HL-60/S4 (cell line): ENCODE data around the gene MID1.

Source experiments
- in situ Hi-C: fragments of 300-500 bp; cut with MboI; formaldehyde crosslinking; loops from 2 replicates; pipeline ENCODE4 v1.14.3; 2022; ENCODE audit warnings: low sequenced_read_pairs

MID1 gene

DNA sequence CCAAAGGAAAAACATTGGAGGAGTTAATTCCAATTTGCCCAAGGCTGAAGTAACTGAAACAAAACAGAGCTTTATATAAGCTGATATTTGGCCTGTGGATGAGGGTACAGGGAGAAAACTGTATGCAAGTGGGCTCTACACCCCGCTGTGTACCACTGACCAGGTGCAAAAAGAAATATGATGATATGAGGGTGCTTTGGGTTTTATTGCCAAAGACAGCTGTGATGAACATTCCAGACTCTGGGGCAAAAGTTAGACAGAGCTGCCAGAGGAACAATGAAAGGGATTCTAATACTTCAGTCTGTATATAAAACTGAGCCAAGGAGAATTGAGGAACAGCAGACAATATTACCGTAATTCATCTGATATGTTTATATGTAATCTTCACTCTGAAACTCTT, 117.4 kb downstream of the MID1 start:
- in situ Hi-C loops, result no loop called here

DNA sequence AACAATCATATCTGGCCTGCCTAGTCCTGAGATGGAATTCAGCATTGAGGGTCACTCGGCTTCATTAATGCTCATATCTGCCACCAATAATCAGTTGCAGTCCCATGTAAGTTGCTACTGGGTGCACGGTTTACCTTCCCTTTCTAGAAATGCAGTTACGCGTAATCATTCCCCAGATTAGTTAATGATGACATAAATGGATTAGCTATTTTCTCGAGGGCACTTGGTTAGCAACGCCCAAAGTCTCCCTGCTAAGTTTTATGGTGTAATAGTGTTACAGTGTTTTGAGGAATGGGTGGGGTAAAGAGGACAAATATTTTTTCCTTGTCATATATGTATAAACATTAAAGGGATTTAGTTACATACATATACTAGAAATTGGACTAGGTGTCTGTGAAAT, 118.8 kb downstream of the MID1 start:
- in situ Hi-C loops, result no loop called here

DNA sequence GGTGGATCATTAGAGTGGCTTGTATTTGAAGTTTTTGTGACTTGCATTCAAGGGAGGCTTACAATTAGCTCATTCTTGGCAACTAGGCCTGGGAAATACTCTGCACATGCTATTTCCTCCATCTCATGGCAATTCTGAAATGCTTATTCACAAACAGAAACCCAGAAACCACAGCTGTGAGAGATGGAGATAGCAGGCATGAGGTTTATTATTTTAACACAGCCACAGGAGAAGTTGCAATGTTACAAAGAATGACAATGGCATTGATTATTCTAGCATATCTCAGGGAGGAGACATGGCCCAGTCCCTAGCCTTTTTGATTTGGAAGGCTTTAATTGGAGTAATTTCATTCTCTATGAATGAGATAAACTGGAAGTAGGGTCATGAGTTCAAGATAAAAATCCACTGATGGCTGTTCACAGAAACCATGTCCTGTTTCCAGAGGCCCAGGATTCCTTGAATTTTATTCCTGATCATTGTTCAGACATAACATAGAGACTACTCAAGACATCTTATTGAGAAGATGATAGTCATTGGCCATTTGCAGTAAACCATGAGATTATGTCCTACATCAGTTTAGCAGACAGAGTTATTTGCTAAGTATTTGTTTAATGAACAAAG, 123.9 kb downstream of the MID1 start:
- in situ Hi-C loops, result no loop called here

- in situ Hi-C loops, result no loop called here
These were observed 124.7 kb downstream of the MID1 start for GRCh38 chrX:10495677-10496076.

DNA sequence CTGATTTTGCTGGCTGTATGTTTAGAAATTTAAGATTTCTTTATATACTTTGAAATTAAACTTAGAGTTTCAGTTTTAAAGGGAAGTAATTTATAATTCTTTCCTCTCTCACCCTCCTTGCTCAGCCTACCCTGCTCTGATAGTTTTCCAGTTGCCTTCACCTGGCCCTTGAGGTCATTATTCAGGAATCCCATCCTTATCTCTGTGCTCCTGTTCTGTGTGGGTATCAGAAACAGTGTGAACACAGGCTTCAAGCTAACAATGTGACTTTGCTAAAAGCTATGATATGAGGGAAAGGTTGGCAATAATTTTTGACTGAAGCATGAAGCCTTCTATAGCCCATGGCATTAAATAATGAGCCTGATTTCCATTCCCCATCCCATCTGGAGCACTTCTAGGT, 128.1 kb downstream of the MID1 start:
- in situ Hi-C loops, result no loop called here

- in situ Hi-C loops, result no loop called here
These were observed 134.0 kb downstream of the MID1 start for GRCh38 chrX:10486373-10486772.

DNA sequence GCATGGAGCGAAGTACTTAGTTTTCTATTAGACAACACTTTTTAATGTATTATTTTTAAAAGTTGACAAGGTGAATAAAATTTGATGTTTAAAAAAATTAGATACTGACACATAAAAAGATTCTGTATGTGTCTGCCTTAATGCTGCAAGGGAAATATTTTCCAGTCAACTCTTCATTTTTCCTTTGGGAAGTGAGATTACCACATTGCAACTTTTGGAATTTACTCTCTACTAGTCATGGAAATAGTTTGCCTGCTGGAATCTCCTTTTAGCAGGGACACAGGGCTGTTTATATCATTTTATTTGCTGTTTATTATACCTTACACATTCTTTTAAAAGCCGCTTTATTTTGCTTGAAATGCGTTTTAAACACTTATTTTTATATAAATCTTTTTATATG, 135.1 kb downstream of the MID1 start:
- in situ Hi-C loops, result no loop called here

DNA sequence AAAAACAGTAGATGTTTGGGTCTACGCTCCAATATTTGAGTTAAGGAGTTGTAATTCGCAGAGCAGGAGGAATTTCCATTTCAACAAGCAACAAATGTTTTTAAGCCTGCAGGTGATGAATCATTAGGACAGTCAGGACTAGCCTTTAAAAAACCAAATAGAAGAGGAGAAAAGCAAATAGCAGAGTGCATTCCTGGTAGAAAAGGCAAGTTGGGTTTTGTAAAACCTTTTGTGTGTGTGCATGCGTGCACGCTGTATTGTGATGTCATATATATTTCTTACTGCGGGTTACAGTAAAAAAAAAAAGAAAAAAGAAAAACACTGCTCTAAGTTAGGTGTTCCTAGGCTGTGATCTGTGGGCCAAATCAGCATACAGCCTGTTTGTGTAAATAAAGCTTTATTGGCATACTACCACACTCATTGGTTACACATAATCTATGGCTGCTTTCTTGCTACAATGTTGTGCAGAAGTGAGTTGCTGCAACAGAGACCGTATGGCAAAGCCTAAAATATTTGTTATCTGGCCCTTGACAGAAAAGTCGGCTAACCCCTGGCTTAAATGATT, 135.6 kb downstream of the MID1 start:
- in situ Hi-C loops, result no loop called here

DNA sequence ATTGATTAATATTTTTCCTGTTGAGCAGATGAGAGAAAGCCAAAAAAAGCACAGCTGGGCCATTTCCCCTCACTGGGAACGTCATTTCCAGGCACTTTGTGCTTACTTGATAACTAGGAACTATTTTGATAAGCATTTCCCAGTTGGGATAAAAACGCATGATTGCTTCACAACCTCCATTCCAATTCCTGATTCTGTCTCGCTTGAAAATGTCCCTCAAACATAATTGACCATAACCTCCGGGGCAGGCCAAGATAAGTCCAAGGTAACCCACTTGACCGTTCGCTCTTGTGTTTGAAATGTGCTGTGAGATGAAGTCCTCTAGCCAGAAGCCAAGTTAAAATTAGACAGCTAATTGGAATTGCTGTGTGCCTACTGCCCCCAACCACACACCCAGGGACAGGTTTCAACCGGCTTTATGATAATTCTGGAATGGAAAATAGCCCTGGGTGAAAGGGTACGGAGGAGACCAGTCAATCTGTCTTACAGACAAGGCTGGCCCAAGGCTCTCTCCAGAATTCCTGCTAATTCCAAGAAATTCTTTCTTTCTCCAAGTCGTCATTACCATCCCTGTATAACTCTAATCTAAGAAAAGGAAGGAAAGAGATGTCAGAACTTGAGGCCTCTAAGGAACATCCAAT, 137.1 kb downstream of the MID1 start:
- in situ Hi-C loops, result no loop called here

DNA sequence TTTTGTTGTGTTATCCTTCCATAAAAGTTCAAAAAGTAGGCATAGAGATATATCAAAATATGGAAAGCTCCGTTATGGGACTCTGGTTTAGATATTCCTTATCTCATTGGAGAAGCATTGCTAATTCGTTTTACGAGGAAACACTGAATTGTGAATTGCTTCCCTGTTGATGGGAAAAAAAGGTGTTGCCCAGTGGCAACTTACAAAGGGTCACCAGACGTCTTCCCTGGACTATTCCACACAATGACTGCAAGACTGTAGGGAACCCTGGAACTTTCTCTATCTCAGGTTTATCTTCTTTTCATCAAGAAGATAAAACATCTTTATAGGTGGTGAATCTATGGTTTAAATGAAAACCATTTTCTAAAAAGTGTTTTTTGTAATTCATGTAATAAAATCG, 137.7 kb downstream of the MID1 start:
- in situ Hi-C loops, result no loop called here

GRCh38 chrX:10482261-10482660, 138.1 kb downstream of the MID1 start:
- in situ Hi-C loops, result no loop called here

- in situ Hi-C loops, result no loop called here
These were observed 139.5 kb downstream of the MID1 start for GRCh38 chrX:10480861-10481260.

GRCh38 chrX:10479508-10479907, 140.9 kb downstream of the MID1 start:
- in situ Hi-C loops, result no loop called here

DNA sequence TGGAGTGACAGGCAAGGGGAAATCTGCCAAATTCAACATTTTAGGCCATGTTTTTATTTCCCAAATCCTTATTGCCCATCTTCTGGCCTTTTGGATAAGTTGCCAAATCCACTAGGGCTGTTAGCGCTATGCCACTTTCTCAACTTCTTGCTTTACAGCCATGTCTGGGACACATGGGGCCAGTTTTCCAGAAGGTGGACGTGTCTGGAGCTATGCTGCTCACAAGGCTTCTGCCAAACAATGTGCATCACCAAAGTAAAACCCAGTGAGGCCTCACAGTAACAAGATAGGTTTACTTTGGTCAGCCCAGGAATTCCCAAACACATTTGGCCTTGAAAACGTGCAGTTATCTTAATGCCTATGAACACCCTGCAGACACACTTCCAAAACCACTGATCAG, 142.9 kb downstream of the MID1 start:
- in situ Hi-C loops, result no loop called here

DNA sequence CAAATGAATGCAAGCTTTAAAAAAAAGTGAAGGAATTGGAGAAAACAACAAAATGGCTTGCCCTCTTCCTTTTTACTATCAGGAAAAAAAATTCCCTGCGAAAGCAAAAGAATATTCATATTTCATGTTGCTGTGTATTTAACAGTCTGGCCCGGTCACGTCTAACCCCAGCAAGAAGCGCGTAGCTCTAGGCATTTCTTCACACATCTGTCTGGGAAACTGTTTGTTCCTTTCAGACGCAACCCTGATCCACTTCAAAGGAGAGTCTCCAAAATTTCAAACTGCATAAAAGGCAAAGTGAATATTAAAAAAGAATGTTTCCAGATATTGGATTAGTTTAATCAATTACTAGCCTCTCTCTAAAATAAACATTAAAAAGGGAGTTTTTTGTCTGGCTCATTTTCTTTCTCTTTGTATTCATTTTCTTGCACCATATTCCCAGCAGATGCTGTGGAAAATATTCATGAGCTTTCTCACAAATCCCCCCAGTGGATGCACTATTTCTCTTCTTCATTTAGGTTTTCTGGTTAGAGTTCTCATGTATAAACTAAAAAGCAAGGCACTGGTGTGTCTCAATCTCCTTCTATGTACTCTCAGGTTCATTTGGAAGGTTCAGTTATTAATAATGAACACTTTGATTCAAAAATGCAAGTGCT, 145.3 kb downstream of the MID1 start:
- in situ Hi-C loops, result no loop called here

- in situ Hi-C loops, result no loop called here
These were observed 145.9 kb downstream of the MID1 start for GRCh38 chrX:10474510-10474909.

DNA sequence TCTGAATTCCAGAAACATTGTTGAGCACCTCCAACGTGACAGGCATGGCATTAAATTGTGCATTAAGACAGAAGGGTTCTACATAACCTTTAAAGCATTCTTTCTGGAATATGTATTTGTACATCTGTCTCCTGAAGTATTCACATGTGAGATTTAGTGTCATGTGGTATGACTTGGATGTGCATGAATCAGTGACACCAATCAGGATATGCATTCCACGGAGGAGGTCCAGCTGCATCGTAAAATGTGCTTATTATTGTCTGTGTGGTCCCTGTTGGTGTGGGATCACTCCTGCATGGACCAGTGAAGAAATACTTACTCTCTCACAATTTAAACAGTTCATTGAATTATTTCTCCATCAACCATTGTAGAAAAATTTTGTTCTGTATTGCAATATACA, 149.0 kb downstream of the MID1 start:
- in situ Hi-C loops, result no loop called here

DNA sequence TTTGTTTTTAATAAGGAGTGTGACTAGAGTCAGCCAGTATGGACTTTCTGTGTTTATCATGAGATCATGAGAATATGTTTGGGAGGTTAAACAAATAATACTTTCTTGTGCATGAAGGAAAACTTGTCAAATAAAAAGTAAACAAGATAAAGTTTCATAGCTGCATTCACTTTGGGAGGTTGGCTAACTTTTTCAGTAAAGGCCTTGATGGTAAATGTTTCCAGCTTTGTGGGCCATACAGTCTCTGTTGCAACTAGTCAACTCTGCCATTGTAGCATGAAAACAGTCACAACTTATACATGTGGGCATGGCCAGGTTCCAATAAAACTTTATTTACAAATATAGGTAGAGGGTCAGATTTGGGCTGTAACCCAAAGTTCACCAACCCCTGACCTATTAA, 150.4 kb downstream of the MID1 start:
- in situ Hi-C loops, result no loop called here

GRCh38 chrX:10467793-10468192, 152.6 kb downstream of the MID1 start:
- in situ Hi-C loops, result no loop called here

GRCh38 chrX:10465254-10465653, 155.1 kb downstream of the MID1 start:
- in situ Hi-C loops, result no loop called here

- in situ Hi-C loops, result no loop called here
These were observed 163.3 kb downstream of the MID1 start for GRCh38 chrX:10457092-10457491.

DNA sequence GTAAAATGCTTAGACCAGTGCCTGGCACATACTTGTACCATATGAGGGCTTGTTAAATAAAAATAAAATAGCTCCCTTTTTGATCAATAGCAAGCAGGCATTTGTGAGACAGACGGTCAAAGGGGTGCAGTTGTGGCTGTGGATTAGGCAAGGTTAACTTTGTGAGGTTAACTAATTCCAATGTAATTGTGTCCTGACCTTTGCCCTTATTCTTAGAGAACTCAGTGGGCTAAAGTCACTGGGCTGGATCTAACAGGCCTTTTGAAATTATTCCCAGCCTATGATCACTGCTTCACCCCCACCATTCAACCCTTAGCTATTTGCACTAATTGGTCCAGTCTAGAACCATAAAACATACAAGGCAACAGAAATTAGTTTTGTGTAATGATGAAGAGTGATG, 166.4 kb downstream of the MID1 start:
- in situ Hi-C loops, result no loop called here
